HG02973 (cell line): ENCODE results near the gene ATF6B.

Source experiments
- ATAC-seq: cut with Tn5 transposase; IDR thresholded peaks from one replicate; pipeline ENCODE4 v1.9.1; 2021; ENCODE audit warnings: moderate library complexity; ENCODE audit not compliant: unreplicated experiment

ATF6B gene

DNA sequence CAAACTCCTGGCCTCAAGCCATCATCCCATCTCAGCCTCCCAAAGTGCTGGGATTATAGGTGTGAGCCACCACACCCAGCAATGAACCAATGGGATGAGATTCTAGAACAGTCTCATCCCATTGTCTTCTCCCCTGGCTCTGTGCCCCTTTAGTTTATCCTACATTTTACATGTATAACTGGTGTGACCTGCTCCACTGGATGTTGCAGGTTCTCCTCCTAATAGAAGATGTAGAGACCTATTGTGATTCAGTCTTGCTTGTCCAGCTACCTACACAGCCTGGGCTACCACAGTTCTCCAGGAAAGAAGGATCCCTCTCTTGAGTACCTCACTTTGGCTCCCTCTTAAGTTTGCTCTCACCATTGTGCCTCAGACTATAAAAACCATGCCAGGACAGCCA is 4.1 kb upstream of the ATF6B start:
- no peak for ATAC-seq

- no peak for ATAC-seq
These were observed 3.4 kb upstream of the ATF6B start for GRCh38 chr6:32131439-32131948.

DNA sequence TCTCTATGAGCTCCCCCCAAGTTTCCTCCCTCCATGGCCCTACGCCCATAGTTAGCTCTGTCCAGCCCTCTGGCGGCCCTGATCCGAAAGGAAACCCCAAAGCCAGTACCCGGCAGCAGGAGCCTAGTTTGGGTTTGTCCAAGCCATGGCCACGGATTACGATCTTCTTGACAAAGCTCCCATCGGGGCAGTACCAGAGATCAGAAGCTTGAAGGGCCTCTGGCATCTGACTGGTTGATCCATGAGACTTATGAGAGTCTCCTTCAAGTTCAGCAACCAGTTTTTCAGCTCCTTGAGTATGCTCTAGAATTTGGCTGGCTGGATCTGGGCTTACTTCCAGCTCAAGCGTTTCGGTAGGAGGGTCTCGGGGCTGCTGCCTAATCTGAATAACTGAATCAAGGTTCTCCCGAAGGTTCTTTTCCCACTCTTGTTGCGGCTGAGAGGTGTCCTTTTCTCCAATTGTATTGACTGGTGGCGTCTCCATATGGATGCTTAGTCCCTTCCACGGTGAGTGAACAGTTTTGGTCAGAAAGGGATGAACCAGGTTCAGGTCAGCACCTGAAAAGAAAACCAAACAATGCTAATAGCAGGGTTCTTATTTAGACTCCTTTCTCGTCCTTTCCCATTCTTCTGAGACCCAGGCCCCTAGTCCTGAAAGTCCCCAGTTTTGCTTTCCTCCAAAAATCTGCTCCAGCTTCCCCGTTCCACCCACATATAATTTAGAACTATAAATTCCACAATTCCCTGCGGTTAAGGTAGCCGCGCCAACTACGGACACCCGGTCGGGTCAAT is 1.4 kb upstream of the ATF6B start:
- no peak for ATAC-seq

DNA sequence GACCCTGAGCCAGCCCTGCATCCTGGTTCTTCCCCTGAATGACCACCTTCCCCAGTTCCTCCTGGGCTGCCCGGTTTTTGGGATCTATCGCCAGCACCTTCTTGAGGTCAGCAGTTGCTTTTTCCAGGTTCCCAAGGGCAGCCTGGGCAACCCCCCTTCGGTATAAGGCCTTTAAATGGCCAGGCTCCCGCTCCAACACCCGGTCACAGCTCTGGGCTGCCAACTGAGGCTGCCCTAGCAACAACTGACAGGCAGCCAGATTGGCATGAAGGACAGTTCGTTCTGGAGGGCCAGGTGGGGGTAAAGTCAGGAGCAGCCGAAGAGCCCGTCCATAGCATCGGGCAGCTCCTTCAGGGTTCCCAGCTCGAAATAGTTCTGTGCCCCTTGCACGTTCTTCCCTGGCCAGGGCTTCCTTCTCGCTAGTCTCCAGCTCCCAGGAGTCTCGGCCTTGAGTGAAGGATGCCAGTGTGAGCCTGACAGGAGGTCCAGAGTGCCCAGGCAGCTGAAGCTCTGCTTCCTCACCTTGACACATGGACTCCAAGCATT is 778 bp upstream of the ATF6B start:
- no peak for ATAC-seq

DNA sequence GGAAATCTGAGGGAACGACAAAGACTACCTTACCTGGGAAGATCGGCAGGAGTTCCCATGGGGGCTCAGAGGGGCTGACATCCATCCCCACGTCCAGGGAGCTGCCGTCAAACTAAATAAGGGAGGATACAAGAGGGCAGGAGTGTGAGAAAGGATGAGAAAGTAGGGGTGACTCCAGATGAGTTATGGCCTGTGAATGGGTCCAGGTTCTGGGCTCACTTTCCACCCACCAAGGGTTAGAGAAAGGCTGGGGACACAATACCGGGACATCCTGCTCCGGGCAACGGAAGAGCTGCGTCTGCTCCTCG is 683 bp downstream of the ATF6B start:
- ATAC-seq: no peak

DNA sequence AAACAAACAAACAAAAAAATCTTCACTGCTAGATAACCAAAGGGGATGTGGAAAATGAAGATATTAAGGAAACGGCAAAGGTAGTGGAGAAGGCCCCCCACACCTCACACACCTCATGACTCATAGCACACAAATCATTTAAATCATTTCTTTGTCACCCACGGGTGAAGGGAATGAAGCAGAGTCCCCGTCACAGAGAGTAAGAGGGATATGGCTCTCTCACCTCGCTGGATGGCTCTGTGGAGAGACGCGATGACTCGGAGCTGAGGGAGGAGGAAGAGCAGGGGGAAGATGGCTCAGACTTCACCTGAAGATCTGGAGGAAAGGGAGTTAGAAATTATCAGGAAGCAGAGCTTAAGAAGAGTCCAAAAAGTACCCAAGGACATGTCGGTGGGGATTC is 1.2 kb downstream of the ATF6B start:
- no peak for ATAC-seq

DNA sequence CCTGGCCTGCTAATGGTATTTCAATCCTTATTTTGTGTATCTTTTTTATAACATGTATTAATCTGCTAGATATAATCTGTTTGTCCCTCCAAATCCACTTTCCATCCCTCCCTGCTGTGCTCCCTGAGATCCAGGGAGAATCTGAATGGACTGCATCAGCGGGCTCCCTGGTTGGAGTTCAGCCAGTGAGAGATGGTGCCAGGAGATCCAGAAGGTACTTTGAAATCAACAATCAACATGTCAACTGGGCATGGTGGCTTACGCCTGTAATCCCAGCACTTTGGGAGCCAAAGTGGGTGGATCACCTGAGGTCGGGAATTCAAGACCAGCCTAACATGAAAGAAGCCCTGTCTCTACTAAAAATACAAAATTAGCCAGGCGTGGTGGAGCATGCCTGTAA is 4.4 kb downstream of the ATF6B start:
- ATAC-seq: no peak

DNA sequence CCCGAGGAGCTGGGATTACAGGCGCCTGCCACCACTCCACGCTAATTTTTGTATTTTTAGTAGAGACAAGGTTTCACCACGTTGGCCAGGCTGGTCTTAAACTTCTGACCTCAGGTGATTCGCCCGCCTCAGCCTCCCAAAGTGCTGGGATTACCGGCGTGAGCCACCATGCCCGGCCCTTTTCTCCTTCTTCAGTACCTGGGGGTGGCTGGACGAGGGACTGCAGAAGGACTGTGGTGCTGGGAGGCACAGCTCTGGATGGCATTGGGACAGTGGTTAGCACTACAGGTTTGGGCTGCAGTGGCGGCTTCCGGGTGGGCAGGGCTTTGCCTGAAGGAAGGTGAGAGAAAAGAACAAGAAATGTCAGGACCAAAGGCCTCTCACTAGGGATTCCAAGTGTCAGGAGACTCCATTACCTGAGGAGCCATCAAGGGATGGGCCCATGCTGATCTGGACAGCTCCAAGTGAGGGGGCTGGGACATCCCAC is 7.4 kb downstream of the ATF6B start:
- ATAC-seq: no peak

- ATAC-seq: no peak
These were observed 9.0 kb downstream of the ATF6B start for GRCh38 chr6:32118782-32119628.

DNA sequence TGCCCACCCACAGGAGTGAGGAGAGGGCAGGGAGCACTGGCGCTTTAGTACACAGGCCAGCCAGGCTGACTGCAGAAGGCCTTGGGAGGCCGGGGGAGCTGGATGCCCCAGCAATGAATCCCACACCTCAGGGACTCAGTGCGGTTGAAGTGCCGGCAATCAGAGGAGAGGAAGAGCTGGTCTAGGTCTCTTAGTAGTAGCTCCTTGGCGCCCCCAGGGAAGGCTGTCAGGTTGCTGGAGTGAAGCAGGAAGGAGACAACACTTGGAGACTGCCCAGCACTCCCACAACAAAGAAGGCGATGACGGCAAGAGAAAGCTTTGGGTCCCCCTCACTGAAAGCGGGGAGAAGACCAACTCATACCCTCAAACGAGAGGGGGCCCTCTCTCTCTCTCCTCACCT is 10.6 kb downstream of the ATF6B start:
- ATAC-seq: no peak

GRCh38 chr6:32116674-32117073 is 11.4 kb downstream of the ATF6B start:
- no peak for ATAC-seq

DNA sequence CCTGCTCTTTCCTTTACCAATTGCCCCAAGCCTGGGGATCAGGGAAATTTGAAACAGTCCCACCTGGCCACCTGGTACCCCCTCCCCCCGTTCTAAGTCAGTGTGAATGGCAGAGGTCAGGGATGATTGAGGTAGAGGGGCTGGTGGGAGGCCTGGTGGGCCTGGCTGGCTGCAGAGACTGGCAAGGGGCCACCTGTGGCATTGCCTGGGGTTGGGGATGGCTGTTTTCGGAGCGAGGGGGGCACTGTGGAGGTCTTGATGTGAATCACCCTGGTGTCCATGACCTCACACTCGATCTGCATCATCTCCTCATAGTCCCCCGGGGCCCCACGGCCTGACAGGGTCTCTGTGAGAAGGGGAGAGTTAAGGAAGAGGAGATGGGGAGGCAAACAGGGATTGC is 12.4 kb downstream of the ATF6B start:
- no peak for ATAC-seq

- ATAC-seq: no peak
These were observed 13.2 kb downstream of the ATF6B start for GRCh38 chr6:32114796-32115195.

- ATAC-seq: no peak
These were observed 14.4 kb downstream of the ATF6B start for GRCh38 chr6:32113386-32114352.

- no peak for ATAC-seq
These were observed 15.5 kb downstream of the ATF6B start for GRCh38 chr6:32112431-32112980.

DNA sequence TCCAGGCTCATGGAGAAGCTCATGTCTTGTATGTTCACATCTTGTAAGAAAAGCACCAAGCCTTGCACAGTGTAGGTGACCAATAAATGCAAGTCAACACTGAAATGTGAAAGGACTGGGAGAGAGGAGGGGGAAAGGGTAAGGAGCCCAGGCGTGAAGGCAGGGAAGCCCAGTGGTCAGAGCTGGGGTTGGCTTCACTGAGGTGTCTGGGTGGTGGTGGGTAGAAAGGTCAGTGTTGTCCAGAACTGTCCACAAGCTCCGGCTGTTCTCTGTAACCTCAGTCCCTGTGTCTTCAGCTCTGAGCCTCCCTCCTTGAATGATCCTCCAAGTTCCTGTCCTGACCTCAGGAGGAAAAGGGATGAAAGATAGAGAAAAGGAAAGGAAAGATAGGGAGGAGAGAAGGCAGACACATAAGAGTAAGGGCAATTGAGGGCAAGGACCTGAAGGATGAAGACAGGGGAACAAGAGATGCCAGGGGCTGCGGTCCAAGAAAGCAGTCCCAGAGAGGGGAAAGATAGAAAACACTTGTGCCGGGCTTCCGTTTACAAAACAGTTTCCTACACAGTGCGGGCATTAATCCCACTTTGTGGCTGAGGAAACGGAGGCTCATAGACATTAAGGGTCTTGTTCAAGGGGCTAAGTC is 16.5 kb downstream of the ATF6B start:
- ATAC-seq: no peak

DNA sequence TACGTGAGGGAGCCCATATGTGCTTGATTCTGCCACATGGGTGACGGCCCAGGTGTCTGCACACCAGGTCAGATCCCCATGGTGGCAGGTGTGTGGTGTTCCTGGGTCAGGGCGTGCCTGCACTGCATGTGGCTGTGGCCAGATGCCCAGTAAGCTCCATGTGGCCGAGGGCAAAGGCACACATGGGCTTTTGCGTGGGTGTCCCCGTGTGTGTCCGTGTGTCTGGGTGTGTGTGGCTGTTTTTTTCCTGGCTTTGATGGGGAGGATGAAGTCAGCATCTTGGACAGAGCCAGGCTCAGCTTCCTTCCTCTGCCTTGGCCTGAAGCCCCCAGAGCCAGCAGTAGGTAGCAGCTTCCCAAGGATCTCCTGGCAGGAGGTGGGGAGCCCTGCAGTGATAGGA is 17.4 kb downstream of the ATF6B start:
- no peak for ATAC-seq

- no peak for ATAC-seq
These were observed 18.3 kb downstream of the ATF6B start for GRCh38 chr6:32109765-32110160.

DNA sequence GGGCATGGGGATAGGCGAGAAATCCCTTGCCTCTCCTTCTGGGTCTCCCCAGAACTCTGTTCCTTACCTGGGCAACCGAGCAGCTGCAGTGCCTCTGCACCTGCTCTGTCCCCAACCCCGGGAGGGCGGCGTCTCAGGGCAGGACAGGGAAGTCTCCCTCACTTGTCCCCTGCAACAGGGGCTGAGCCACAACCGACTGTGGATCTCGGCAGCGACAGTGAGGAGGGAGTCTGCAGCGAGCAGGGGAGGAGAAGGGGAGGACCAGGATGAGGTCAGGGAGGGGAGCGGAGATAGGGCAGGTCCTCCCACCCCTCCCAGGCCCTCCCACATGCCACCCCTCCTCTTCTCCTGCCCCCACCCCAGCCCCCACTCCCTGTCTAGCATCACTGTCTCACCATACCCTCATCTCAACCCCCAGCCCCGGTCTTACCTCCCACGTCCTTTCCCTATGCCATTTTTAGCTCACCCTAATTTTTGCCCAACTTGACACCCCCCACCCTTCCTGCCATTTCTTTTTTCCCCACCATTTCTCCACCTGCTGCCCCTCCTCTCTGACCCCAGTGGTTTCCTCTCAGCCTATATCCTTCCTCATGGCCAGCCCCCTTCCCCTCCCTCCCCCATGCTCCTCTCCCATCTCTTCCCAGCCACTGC is 18.8 kb downstream of the ATF6B start, which contains the start of gene TNXB:
TSS of gene TNXB (minus strand) at position 225 of the 651 bp plus-strand sequence. CDS start 11,140 bp downstream, outside the sequence.
- ATAC-seq: no peak
